Stimulated activated CD8-positive, alpha-beta memory T cell treated with anti-CD3 and anti-CD28 coated beads, Interleukin-12 subunit alpha, Interleukin-12 subunit beta, amount 100 ng/mL, for 24 hours (primary cell): ENCODE data around the gene CDH5.

Experiments used
- DNase-seq: peaks from one replicate; pipeline ENCODE4 v3.0.0-alpha.2; 2020; ENCODE audit errors: extremely low read depth

The CDH5 gene

GRCh38 chr16:66354034-66354909 lies 12.2 kb upstream of the CDH5 start:
- no peak for DNase-seq

GRCh38 chr16:66355526-66355925 lies 11.0 kb upstream of the CDH5 start:
- no peak for DNase-seq

DNA sequence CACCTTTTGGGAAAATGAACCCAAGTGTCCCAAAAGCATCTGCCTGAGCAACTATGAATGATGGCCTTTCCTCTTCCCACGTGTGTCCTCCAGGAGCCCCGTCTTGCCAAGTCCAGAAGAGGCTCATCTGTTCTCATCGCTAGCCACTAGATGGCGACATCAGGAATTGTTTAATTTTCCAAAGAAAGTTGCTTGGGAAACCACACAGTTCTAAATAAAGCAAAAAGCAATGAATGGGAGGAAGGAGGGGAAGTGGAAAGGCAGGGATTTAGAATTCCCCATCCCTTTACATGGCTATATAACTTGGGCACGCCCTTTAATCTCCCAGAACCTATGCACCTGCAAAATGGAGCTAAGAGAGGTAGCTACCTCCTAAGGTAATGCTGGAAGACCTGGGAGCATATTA lies 9.0 kb upstream of the CDH5 start:
- DNase-seq, result no peak

DNA sequence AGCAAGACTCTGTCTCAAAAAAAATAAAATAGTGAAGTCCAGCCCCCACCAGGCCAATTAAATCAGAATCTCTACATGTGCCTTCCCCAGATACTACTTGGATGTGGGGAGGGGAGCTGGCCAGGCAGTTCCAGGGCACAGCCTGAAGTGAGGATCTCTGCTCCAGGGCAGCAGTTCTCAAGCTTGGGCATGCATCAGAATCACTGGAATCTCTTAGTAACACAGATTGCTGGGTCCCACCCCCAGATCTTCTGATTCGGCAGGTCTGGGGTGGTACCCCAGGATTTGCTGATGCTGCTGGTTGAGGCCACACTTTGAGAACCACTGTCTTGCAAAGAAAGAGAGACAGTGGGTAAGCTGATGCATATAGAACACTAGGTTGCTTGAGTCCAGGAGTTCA lies 8.3 kb upstream of the CDH5 start:
- no peak for DNase-seq

GRCh38 chr16:66359012-66359411 lies 7.5 kb upstream of the CDH5 start:
- DNase-seq, result no peak

DNA sequence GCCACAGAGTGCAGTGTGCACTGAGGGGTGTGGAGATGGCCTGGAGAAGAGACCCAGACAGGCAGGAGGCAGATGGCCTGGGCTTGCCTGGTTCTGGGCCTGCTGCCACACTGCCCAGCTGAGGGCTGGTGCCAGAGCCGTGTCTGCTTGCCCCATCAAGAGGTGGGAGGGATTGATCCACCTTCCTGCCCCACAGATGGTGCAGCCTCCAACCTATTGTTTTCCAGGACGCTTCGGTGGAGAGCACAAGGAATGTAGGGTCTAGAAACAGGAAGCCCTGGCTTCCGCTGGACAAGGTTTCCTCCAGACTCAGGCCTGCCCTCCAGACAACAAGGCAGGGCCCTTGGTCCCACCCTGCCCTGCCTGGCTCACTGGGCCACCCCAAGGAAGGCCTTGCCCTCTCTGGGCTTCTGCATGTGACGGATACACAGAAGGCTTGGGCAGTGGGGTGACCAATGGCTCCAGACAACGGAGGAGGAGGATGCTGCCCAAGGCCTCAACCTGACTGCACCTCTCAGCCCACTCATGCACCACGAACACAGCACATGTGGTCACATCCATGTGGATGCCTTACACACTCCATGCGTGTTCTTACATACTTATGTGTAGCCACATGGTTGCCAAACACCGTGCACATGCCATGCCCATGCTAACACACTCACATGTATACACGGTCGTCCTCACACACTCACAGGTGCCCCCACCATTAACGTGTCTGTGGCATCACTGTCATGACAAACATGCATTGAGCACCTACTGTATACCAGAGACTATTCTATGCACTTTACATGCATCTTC lies 6.5 kb upstream of the CDH5 start:
- DNase-seq, result no peak

GRCh38 chr16:66360624-66361324 lies 5.7 kb upstream of the CDH5 start:
- no peak for DNase-seq

- DNase-seq, result no peak
These were observed 4.8 kb upstream of the CDH5 start for GRCh38 chr16:66361604-66362135.

GRCh38 chr16:66363211-66363777 lies 3.2 kb upstream of the CDH5 start:
- no peak for DNase-seq

DNA sequence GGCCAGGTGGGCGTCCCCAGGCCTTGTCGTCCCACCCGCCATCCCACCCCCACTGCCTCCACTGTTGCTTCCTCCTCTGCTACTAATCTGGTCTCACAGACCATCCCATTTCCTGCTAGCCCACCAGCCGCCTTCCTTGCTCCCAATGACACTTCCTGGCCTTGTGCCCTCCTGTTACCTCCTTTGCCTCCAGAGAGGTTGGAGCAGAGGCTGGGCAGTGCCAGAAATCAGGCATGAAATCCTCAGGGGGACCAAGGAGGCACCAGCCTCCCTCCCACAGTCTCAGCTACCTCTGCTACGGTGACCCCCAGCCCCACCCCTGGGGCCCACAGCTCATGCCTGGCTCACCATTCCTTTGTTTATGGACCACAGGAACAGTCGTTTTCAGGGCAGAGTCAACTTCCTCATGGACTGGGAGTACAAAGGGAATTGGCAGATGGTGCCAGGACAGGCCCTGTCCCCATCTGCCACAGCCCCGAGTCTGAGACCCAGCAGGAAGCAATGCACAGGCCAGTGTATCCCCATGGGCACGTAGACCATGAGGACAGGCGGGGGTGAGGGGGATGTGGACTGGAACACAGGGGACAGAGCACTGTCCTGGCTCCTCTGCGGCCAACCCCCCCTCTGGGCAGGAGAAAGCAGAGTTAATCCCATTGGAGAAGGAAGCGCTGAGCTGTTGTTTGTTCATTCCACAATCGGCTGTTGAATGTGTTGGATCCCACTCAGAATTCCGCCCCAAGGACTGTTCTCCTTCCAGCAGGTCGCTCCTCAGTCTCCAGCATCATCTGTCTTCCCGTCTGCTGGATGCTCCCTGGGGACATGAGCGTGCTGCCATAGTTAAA lies 2.2 kb upstream of the CDH5 start:
- no peak for DNase-seq

- DNase-seq, result no peak
These were observed 1.6 kb upstream of the CDH5 start for GRCh38 chr16:66364959-66365306.

GRCh38 chr16:66365651-66366050 lies 840 bp upstream of the CDH5 start:
- DNase-seq, result no peak

DNA sequence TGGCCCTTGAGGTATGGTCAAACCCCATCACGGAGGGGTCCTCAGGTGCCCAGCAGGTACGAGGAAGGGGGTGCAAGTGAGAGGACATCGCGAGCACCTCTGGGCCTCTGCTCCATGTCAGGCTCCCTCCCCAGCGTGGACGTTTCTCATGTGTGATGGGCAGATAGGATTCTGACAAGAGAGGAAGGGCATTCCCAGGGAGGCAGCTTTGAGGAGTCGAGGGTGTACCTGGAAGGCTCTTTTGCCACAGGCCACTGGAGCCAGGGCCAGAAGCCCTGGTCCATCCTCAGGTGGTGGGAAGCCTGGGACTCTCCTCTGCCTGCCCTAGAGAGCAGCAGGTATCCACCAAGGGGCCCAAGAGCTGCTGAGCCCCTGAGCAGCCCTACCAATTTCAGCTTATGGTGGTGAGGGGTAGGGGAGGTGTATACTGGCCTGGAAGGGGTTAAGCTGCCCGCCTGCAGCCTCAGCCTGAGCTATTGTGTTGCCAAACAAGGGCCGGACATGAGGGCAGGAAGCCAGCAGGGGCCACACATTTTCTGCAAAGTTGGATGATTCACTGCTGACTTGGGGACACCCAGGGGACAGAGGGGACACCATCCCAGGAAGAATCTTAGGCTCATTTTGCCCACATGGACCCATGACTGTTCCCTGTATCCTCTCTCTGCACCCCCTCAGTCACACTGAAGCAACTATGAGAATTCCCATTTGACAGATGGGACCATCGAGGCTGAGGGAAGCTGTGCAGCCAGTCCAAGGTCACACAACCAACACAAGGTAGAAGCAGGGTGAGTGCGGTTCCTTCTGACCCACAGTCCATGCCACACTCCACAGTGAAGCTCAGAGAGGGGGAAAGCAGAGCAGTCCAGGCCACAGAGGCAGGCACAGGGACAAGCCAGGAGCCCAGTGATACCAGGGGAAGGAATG lies 1.7 kb downstream of the CDH5 start:
- no peak for DNase-seq

- DNase-seq, result no peak
These were observed 2.6 kb downstream of the CDH5 start for GRCh38 chr16:66369055-66369592.

GRCh38 chr16:66370786-66371684 lies 4.5 kb downstream of the CDH5 start:
- no peak for DNase-seq

GRCh38 chr16:66372078-66372897 lies 5.8 kb downstream of the CDH5 start:
- DNase-seq, result no peak

DNA sequence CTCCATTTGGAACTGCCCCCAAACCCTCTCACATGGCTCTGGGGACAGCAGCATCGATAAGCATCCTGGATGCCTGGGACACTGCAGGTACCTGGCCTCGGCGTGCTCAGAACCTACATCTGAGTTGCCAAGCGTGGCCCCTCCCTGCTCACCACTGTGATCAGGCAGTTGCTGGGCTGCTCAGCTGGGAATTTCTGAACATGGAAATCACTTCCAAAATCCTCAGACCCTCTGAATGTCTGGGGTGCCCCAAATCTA lies 6.3 kb downstream of the CDH5 start:
- DNase-seq, result no peak

GRCh38 chr16:66373667-66374066 lies 7.2 kb downstream of the CDH5 start:
- DNase-seq, result no peak
